Rectal smooth muscle tissue (tissue), 1 donor: ENCODE data around the gene DAB1.

Source experiments
- H3K27ac ChIP-seq: one replicate; pipeline ENCODE4 v1.7.0; 2013; ENCODE audit warnings: low read depth, low read length, inconsistent platforms
- H3K27me3 ChIP-seq: one replicate; pipeline ENCODE4 v1.7.0; 2013; ENCODE audit warnings: low read length; ENCODE audit not compliant: control insufficient read depth, insufficient read depth
- H3K36me3 ChIP-seq: one replicate; pipeline ENCODE4 v1.7.0; 2013; ENCODE audit warnings: low read length; ENCODE audit not compliant: control insufficient read depth, insufficient read depth
- H3K4me1 ChIP-seq: one replicate; pipeline ENCODE4 v1.7.0; 2013; ENCODE audit warnings: low read length; ENCODE audit not compliant: control insufficient read depth, insufficient read depth
- H3K4me3 ChIP-seq: one replicate; pipeline ENCODE4 v1.7.0; 2013; ENCODE audit warnings: low read length
- H3K9ac ChIP-seq: one replicate; pipeline ENCODE4 v1.7.0; 2013; ENCODE audit warnings: low read length

The DAB1 gene

GRCh38 chr1:57188168-57188567, 235.7 kb downstream of the DAB1 start:
- Histone ChIP-seq H3K27ac (no peak overlapping the region), H3K27me3 (no peaks in the 10 kb centered on the region), H3K9ac (no peak overlapping the region), H3K4me3 (no peak overlapping the region), H3K36me3 (no peaks in the 10 kb centered on the region), H3K4me1 (no peaks in the 10 kb centered on the region)

DNA sequence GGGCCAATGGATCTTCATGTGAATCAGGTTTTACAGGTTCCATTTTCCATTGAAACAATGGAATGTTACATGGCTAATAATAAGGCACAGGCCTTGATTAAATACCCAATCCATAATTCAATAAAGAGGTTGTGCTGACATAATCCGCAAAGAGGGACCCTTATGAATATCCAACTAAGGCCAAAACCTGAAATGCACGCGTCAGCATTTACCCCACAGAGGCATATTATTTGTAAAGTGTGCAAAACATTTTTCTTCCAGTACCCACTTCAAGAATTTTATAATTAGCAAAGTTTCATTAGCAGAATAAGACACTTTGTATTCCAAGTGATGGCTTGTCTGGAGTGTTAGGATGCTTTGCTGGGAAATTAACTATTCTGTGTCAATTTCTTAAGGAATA, 237.4 kb downstream of the DAB1 start:
- Histone ChIP-seq H3K27ac (no peak overlapping the region), H3K9ac (no peak overlapping the region)

GRCh38 chr1:57179001-57179400, 244.9 kb downstream of the DAB1 start:
- Histone ChIP-seq H3K27ac (no peak overlapping the region), H3K36me3 (no peaks in the 10 kb centered on the region), H3K27me3 (no peaks in the 10 kb centered on the region)

More for the DNA sequence above, 237.4 kb downstream of the DAB1 start:
- Histone ChIP-seq H3K4me1 (no peaks in the 10 kb centered on the region), H3K4me3 (no peak overlapping the region), H3K27me3 (no peaks in the 10 kb centered on the region), H3K36me3 (no peaks in the 10 kb centered on the region)

DNA sequence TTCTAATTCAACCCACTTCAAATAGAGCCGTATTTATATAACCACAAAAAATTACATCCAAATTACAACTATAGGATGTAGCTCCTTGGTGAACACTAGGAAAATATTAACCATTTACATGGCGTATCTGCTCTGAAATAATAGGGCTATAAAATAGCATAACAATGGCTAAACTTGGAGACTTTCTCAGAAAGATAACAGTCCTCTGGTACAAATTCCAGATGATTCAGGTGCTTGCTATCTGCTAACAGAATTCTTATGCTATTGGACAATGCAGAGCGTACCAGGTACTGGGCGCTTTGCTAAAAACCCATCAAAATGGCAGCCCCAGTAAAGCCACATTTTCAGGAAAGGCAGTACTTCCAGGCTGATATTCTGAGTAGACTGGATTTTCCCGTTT, 248.4 kb downstream of the DAB1 start:
- H3K36me3 ChIP-seq, result no peaks in the 10 kb centered on the region
- H3K4me1 ChIP-seq, result no peaks in the 10 kb centered on the region

More at GRCh38 chr1:57179001-57179400, 244.9 kb downstream of the DAB1 start:
- Histone ChIP-seq H3K4me3 (no peak overlapping the region), H3K9ac (no peak overlapping the region), H3K4me1 (no peaks in the 10 kb centered on the region)

DNA sequence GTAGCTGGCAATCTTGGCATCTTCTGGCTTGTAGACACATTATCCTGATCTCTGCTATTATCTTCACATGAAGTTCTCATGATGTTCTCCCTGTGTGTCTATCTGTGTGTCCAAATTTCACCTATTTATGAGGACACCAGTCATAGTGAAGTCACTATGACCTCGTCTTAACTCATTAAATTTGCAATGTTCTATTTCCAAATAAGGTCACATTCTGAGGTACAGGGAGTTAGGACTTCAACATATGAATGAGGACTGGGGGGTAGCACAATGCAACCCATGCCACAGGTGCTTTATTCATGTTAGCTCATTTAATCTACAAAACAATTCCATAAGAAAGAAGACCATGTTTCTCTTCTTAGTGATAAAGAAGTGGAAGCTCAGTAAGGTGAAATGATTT, 251.8 kb downstream of the DAB1 start:
- Histone ChIP-seq H3K27me3 (no peaks in the 10 kb centered on the region), H3K27ac (no peak overlapping the region), H3K4me1 (no peaks in the 10 kb centered on the region), H3K9ac (no peak overlapping the region), H3K36me3 (no peaks in the 10 kb centered on the region), H3K4me3 (no peak overlapping the region)

More for the DNA sequence above, 248.4 kb downstream of the DAB1 start:
- no peaks in the 10 kb centered on the region for H3K27me3 ChIP-seq
- no peak overlapping the region for H3K4me3 ChIP-seq
- H3K9ac ChIP-seq, result no peak overlapping the region
- H3K27ac ChIP-seq, result no peak overlapping the region

DNA sequence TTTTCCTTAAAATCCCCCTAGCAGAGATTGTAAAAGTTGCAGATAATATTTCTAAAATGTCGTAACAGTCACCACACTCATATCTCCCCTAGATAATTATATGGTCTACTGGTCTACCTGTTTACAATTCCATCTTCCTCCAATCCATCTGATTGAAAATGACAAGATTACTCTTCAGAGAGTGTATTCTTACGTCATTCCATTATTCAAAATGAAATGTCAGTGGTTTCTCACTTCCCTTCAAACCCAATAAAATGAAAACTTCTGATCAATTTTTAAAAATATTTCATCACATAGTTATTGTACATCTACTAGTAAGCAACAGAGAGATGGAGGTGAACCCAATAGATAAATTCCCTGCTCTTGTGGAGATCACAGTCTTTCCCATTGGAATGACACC, 255.9 kb downstream of the DAB1 start:
- no peaks in the 10 kb centered on the region for H3K27me3 ChIP-seq
- no peak overlapping the region for H3K9ac ChIP-seq
- no peaks in the 10 kb centered on the region for H3K36me3 ChIP-seq
- H3K4me1 ChIP-seq, result no peaks in the 10 kb centered on the region
- H3K27ac ChIP-seq, result no peak overlapping the region
- H3K4me3 ChIP-seq, result no peak overlapping the region

GRCh38 chr1:57165546-57165945, 258.3 kb downstream of the DAB1 start:
- no peaks in the 10 kb centered on the region for H3K27me3 ChIP-seq
- no peaks in the 10 kb centered on the region for H3K4me1 ChIP-seq
- no peak overlapping the region for H3K4me3 ChIP-seq
- H3K27ac ChIP-seq, result no peak overlapping the region
- no peak overlapping the region for H3K9ac ChIP-seq
- H3K36me3 ChIP-seq, result no peaks in the 10 kb centered on the region

- Histone ChIP-seq H3K9ac (no peak overlapping the region), H3K27me3 (no peaks in the 10 kb centered on the region), H3K27ac (no peak overlapping the region), H3K4me3 (no peak overlapping the region), H3K4me1 (no peaks in the 10 kb centered on the region), H3K36me3 (no peaks in the 10 kb centered on the region)
Measured at GRCh38 chr1:57164584-57164983, 259.3 kb downstream of the DAB1 start.

- no peaks in the 10 kb centered on the region for H3K36me3 ChIP-seq
- no peaks in the 10 kb centered on the region for H3K27me3 ChIP-seq
- no peak overlapping the region for H3K27ac ChIP-seq
- no peak overlapping the region for H3K9ac ChIP-seq
- H3K4me1 ChIP-seq, result no peaks in the 10 kb centered on the region
- H3K4me3 ChIP-seq, result no peak overlapping the region
Measured at GRCh38 chr1:57163789-57164188, 260.1 kb downstream of the DAB1 start.

DNA sequence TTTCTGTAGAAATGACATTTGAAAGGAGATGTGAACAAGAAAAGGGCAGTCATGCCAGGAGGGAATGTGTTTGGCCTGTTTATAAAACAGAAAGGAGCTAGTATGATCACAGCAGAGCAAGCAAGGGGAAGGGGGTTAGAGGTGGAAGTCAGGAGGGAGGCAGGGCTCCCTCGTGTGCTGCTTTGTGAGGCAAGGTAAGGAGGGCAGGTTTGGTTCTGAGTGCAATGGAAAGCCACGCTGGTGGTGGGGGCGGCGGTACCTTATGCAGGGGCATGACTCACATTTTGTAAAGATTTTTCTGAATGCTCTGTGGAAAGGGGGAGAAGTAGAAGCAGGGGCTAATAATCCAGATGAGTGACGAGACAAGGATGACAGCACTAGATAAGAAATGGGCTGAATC, 260.5 kb downstream of the DAB1 start:
- Histone ChIP-seq H3K36me3 (no peaks in the 10 kb centered on the region), H3K27me3 (no peaks in the 10 kb centered on the region), H3K9ac (no peak overlapping the region), H3K4me1 (no peaks in the 10 kb centered on the region), H3K27ac (no peak overlapping the region), H3K4me3 (no peak overlapping the region)

GRCh38 chr1:57162607-57163261, 261.1 kb downstream of the DAB1 start:
- no peak overlapping the region for H3K4me3 ChIP-seq
- H3K27me3 ChIP-seq, result no peaks in the 10 kb centered on the region
- no peaks in the 10 kb centered on the region for H3K4me1 ChIP-seq
- H3K36me3 ChIP-seq, result no peaks in the 10 kb centered on the region
- H3K9ac ChIP-seq, result no peak overlapping the region
- H3K27ac ChIP-seq, result no peak overlapping the region

DNA sequence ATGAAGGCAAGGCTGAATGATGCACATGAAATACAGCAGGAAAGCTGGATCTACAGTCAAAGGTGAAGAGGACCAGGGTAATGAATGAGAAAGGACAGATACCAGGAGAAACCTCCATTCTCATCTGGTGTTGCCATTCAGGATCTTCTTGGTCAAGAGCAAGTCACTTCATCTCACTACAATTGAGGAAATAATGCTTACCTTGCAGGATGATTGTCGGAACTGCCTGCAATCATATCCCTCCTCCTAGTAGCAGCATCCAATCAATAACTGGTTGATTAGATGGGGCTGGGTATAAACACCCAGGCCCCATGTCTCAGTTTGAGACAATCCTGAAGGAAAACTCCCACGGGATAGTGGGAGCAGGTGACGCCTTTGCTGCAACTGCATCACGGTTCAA, 263.3 kb downstream of the DAB1 start:
- H3K27ac ChIP-seq, result no peak overlapping the region
- no peaks in the 10 kb centered on the region for H3K4me1 ChIP-seq
- H3K27me3 ChIP-seq, result no peaks in the 10 kb centered on the region
- H3K36me3 ChIP-seq, result no peaks in the 10 kb centered on the region
- no peak overlapping the region for H3K9ac ChIP-seq
- no peak overlapping the region for H3K4me3 ChIP-seq

GRCh38 chr1:57158604-57158998, 265.3 kb downstream of the DAB1 start:
- H3K4me1 ChIP-seq, result no peaks in the 10 kb centered on the region
- H3K9ac ChIP-seq, result no peak overlapping the region

More at GRCh38 chr1:57158604-57158998, 265.3 kb downstream of the DAB1 start:
- Histone ChIP-seq H3K27ac (no peak overlapping the region), H3K4me3 (no peak overlapping the region), H3K27me3 (no peaks in the 10 kb centered on the region), H3K36me3 (no peaks in the 10 kb centered on the region)
